WTC11 (cell line): ENCODE results near the gene ACTA1. TPM values are rescaled to one million over a fixed set of nuclear protein-coding genes. Genes with fewer than 3 reads are reported as not detected.

ENCODE experiments used
- ATAC-seq: fragments of 200-7000 bp; cut with Tn5 transposase; 2 replicates; pipeline ENCODE4 v1.10.0; 2021; ENCODE audit warnings: mild to moderate bottlenecking, moderate library complexity
- CTCF ChIA-PET: fragments of 300-600 bp; sonication (Branson Sonifier 250); formaldehyde crosslinking; loops from one replicate; lab custom pipeline; 2021; ENCODE audit warnings: antibody characterized with exemption; lab: Charles Lee
- POLR2A ChIA-PET: fragments of 350-600 bp; sonication (Branson Sonifier 250); formaldehyde crosslinking; loops from one replicate; lab custom pipeline; 2021; ENCODE audit warnings: antibody characterized with exemption; lab: Charles Lee
- DNase-seq: peaks from one replicate; pipeline ENCODE4 v3.0.0; 2021; ENCODE audit warnings: low spot score
- H3K27ac Mint-ChIP-seq: 2 replicates; pipeline ENCODE4 v1.8.0; 2021; ENCODE audit warnings: mixed read lengths
- H3K27me3 Mint-ChIP-seq: 2 replicates; pipeline ENCODE4 v1.8.0; 2021; ENCODE audit warnings: low read depth, mild to moderate bottlenecking, moderate library complexity, mixed read lengths
- H3K36me3 Mint-ChIP-seq: 2 replicates; pipeline ENCODE4 v1.8.0; 2021; ENCODE audit warnings: mixed read lengths
- H3K4me1 Mint-ChIP-seq: 2 replicates; pipeline ENCODE4 v1.8.0; 2022; ENCODE audit warnings: mixed read lengths
- H3K4me3 Mint-ChIP-seq: 2 replicates; pipeline ENCODE4 v1.8.0; 2021; ENCODE audit warnings: mild to moderate bottlenecking, moderate library complexity, mixed read lengths
- H3K9me3 Mint-ChIP-seq: 2 replicates; pipeline ENCODE4 v1.8.0; 2021; ENCODE audit warnings: mixed read lengths
- CREB1 ChIP-seq: sonication (generic); formaldehyde crosslinking; IDR thresholded peaks from 2 replicates; pipeline ENCODE4 v1.8.0; 2023; ENCODE audit warnings: mild to moderate bottlenecking, missing genetic modification reagents
- CREM ChIP-seq: sonication (generic); formaldehyde crosslinking; IDR thresholded peaks from 2 replicates; pipeline ENCODE4 v1.8.1; 2022; ENCODE audit warnings: mild to moderate bottlenecking, missing genetic modification reagents, moderate library complexity
- ETV6 ChIP-seq: sonication (generic); formaldehyde crosslinking; IDR thresholded peaks from 2 replicates; pipeline ENCODE4 v1.8.1; 2022; ENCODE audit warnings: mild to moderate bottlenecking, missing genetic modification reagents
- FOXP1 ChIP-seq: sonication (generic); formaldehyde crosslinking; IDR thresholded peaks from 2 replicates; pipeline ENCODE4 v1.8.0; 2022; ENCODE audit warnings: missing genetic modification reagents, mild to moderate bottlenecking, moderate library complexity, borderline replicate concordance
- FOXP4 ChIP-seq: sonication (generic); formaldehyde crosslinking; IDR thresholded peaks from 2 replicates; pipeline ENCODE4 v1.8.0; 2022; ENCODE audit warnings: mild to moderate bottlenecking, missing genetic modification reagents
- GABPB1 ChIP-seq: sonication (generic); formaldehyde crosslinking; IDR thresholded peaks from 2 replicates; pipeline ENCODE4 v1.8.1; 2023; ENCODE audit warnings: mild to moderate bottlenecking, missing genetic modification reagents
- GTF2I ChIP-seq: fragments of 250-450 bp; sonication (Bioruptor Pico); conservative IDR thresholded peaks from 2 replicates; pipeline ENCODE4 v1.4.0; 2021; ENCODE audit warnings: mild to moderate bottlenecking
- JUN ChIP-seq: sonication (generic); formaldehyde crosslinking; IDR thresholded peaks from 2 replicates; pipeline ENCODE4 v1.8.0; 2023; ENCODE audit warnings: mild to moderate bottlenecking, missing genetic modification reagents
- MLX ChIP-seq: sonication (generic); formaldehyde crosslinking; IDR thresholded peaks from 2 replicates; pipeline ENCODE4 v1.8.1; 2023; ENCODE audit warnings: mild to moderate bottlenecking, missing genetic modification reagents, moderate library complexity
- NR3C1 ChIP-seq: sonication (generic); formaldehyde crosslinking; conservative IDR thresholded peaks from 2 replicates; pipeline ENCODE4 v1.8.1; 2023; ENCODE audit warnings: low read depth, mild to moderate bottlenecking, missing genetic modification reagents
- RELA ChIP-seq: sonication (generic); formaldehyde crosslinking; IDR thresholded peaks from 2 replicates; pipeline ENCODE4 v1.8.1; 2022; ENCODE audit warnings: missing genetic modification reagents, mild to moderate bottlenecking, borderline replicate concordance
- ZBTB43 ChIP-seq: sonication (generic); formaldehyde crosslinking; IDR thresholded peaks from 2 replicates; pipeline ENCODE4 v1.8.1; 2023; ENCODE audit warnings: mild to moderate bottlenecking, missing genetic modification reagents
- ZNF232 ChIP-seq: sonication (generic); formaldehyde crosslinking; IDR thresholded peaks from 2 replicates; pipeline ENCODE4 v1.8.0; 2022; ENCODE audit warnings: mild to moderate bottlenecking, missing genetic modification reagents
- ZNF263 ChIP-seq: sonication (generic); formaldehyde crosslinking; IDR thresholded peaks from 2 replicates; pipeline ENCODE4 v1.8.1; 2022; ENCODE audit warnings: low read depth, mild to moderate bottlenecking, moderate library complexity, missing genetic modification reagents
- ZNF281 ChIP-seq: sonication (generic); formaldehyde crosslinking; IDR thresholded peaks from 2 replicates; pipeline ENCODE4 v1.8.0; 2023; ENCODE audit warnings: mild to moderate bottlenecking, missing genetic modification reagents
- ZNF671 ChIP-seq: fragments of 250-450 bp; sonication (Bioruptor Pico); IDR thresholded peaks from 2 replicates; pipeline ENCODE4 v1.8.0; 2021; ENCODE audit warnings: mild to moderate bottlenecking
- total RNA-seq: library from RNA; stranded (reverse); gene quantifications from 3 replicates; pipeline ENCODE4 v1.2.3, GENCODE V29; 2021
- TF ChIP-seq, protein P1 (sequence below): sonication (generic); formaldehyde crosslinking; IDR thresholded peaks from 2 replicates; pipeline ENCODE4 v1.8.1; 2022; ENCODE audit warnings: low read depth, missing genetic modification reagents, borderline replicate concordance
- TF ChIP-seq, protein P2 (sequence below): fragments of 250-450 bp; sonication (Bioruptor Pico); IDR thresholded peaks from 2 replicates; pipeline ENCODE4 v1.9.0; 2021; ENCODE audit warnings: mild to moderate bottlenecking, borderline replicate concordance
- TF ChIP-seq, protein P3 (sequence below): sonication (generic); formaldehyde crosslinking; IDR thresholded peaks from 2 replicates; pipeline ENCODE4 v1.8.1; 2022; ENCODE audit warnings: mild to moderate bottlenecking, missing genetic modification reagents, moderate library complexity, borderline replicate concordance

The ACTA1 gene
- total RNA-seq, 1 experiment from 2014 or later = 1.5 TPM

DNA sequence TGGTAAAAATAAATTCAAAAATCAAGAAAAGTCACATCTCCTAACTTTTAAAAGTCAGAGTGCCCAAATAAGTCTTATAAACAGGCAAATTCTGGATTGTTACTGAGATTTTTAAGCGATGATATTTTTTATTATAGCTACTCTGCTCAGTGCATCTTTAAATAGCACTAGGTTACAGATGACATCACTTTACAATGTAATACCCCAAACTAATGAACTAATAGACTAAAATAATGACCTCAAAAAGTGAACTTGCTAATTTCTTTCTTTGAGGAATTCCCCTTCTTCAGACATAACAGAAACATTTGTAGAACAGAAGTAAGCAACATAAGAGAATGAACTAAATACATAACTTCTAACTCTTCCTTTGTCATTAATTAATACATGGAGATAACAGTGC lies 33.0 kb upstream of the ACTA1 start:
- Mint-ChIP-seq H3K27me3 (no peaks in the 10 kb centered on the region), H3K27ac (no peak overlapping the region), H3K4me3 (no peak overlapping the region), H3K9me3 (no peaks in the 10 kb centered on the region), H3K36me3 (peaks cover 70% of the 10 kb centered on the region), H3K4me1 (no peaks in the 10 kb centered on the region)
- ChIA-PET CTCF (interaction anchor here (1.4 to 2.1 kb wide), 2 partner anchors 15 kb away, joined by 5 to 8 read pairs; no protein-coding TSS in a partner anchor), POLR2A (no interaction called here)
- no peak for ATAC-seq
- no peak for DNase-seq
- TF ChIP-seq CREM (CRISPR knock-in tag) = no peak
- TF ChIP-seq RELA (CRISPR knock-in tag) = no peak
- no peak for TF ChIP-seq ZNF263
- no peak for TF ChIP-seq GABPB1 (CRISPR knock-in tag)
- TF ChIP-seq ETV6 (CRISPR knock-in tag) = no peak
- TF ChIP-seq MLX (CRISPR knock-in tag) = no peak
- TF ChIP-seq ZNF671 (CRISPR knock-in tag) = no peak
- TF ChIP-seq ZNF232 (CRISPR knock-in tag) = no peak

GRCh38 chr1:229464672-229465071 lies 30.8 kb upstream of the ACTA1 start:
- no peak for TF ChIP-seq ZBTB43 (CRISPR knock-in tag)
- no peak for TF ChIP-seq NR3C1
- TF ChIP-seq GTF2I (CRISPR knock-in tag) = no peak
- TF ChIP-seq, protein P1, sequence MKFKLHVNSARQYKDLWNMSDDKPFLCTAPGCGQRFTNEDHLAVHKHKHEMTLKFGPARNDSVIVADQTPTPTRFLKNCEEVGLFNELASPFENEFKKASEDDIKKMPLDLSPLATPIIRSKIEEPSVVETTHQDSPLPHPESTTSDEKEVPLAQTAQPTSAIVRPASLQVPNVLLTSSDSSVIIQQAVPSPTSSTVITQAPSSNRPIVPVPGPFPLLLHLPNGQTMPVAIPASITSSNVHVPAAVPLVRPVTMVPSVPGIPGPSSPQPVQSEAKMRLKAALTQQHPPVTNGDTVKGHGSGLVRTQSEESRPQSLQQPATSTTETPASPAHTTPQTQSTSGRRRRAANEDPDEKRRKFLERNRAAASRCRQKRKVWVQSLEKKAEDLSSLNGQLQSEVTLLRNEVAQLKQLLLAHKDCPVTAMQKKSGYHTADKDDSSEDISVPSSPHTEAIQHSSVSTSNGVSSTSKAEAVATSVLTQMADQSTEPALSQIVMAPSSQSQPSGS = no peak
- no peak for TF ChIP-seq FOXP1
- no peak for TF ChIP-seq CREB1
- TF ChIP-seq, protein P2, sequence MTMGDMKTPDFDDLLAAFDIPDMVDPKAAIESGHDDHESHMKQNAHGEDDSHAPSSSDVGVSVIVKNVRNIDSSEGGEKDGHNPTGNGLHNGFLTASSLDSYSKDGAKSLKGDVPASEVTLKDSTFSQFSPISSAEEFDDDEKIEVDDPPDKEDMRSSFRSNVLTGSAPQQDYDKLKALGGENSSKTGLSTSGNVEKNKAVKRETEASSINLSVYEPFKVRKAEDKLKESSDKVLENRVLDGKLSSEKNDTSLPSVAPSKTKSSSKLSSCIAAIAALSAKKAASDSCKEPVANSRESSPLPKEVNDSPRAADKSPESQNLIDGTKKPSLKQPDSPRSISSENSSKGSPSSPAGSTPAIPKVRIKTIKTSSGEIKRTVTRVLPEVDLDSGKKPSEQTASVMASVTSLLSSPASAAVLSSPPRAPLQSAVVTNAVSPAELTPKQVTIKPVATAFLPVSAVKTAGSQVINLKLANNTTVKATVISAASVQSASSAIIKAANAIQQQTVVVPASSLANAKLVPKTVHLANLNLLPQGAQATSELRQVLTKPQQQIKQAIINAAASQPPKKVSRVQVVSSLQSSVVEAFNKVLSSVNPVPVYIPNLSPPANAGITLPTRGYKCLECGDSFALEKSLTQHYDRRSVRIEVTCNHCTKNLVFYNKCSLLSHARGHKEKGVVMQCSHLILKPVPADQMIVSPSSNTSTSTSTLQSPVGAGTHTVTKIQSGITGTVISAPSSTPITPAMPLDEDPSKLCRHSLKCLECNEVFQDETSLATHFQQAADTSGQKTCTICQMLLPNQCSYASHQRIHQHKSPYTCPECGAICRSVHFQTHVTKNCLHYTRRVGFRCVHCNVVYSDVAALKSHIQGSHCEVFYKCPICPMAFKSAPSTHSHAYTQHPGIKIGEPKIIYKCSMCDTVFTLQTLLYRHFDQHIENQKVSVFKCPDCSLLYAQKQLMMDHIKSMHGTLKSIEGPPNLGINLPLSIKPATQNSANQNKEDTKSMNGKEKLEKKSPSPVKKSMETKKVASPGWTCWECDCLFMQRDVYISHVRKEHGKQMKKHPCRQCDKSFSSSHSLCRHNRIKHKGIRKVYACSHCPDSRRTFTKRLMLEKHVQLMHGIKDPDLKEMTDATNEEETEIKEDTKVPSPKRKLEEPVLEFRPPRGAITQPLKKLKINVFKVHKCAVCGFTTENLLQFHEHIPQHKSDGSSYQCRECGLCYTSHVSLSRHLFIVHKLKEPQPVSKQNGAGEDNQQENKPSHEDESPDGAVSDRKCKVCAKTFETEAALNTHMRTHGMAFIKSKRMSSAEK = no peak
- TF ChIP-seq, all 79 proteins: peak for 0
- Mint-ChIP-seq H3K4me3 (no peak overlapping the region), H3K36me3 (peaks cover 71% of the 10 kb centered on the region), H3K4me1 (no peaks in the 10 kb centered on the region), H3K9me3 (no peaks in the 10 kb centered on the region), H3K27ac (no peak overlapping the region), H3K27me3 (no peaks in the 10 kb centered on the region)
- POLR2A ChIA-PET = no interaction called here
- CTCF ChIA-PET = no interaction called here
- ATAC-seq (no peak), DNase-seq (no peak)

GRCh38 chr1:229461032-229461668 lies 27.3 kb upstream of the ACTA1 start:
- ChIA-PET POLR2A (no interaction called here), CTCF (no interaction called here)
- no peak overlapping the region for H3K27ac Mint-ChIP-seq
- H3K9me3 Mint-ChIP-seq = no peaks in the 10 kb centered on the region
- H3K4me1 Mint-ChIP-seq = no peaks in the 10 kb centered on the region
- H3K36me3 Mint-ChIP-seq = peaks cover 71% of the 10 kb centered on the region
- DNase-seq (no peak), ATAC-seq (no peak)
- no peak overlapping the region for H3K4me3 Mint-ChIP-seq
- H3K27me3 Mint-ChIP-seq = no peaks in the 10 kb centered on the region
- TF ChIP-seq FOXP4 (CRISPR knock-in tag) = no peak
- no peak for TF ChIP-seq JUN (CRISPR knock-in tag)
- no peak for TF ChIP-seq ZNF281 (CRISPR knock-in tag)
- TF ChIP-seq, protein P3, sequence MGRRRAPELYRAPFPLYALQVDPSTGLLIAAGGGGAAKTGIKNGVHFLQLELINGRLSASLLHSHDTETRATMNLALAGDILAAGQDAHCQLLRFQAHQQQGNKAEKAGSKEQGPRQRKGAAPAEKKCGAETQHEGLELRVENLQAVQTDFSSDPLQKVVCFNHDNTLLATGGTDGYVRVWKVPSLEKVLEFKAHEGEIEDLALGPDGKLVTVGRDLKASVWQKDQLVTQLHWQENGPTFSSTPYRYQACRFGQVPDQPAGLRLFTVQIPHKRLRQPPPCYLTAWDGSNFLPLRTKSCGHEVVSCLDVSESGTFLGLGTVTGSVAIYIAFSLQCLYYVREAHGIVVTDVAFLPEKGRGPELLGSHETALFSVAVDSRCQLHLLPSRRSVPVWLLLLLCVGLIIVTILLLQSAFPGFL = no peak
